Endothelial cell of umbilical vein (primary cell): Measurements from ENCODE around the gene LIN28B. TPM values are rescaled to one million over a fixed set of nuclear protein-coding genes. Genes with fewer than 3 reads are reported as not detected.

Experiments
- BruUV-seq: library from RNA; stranded (reverse); fragments of 400-500 nt; replicated peaks from 2 replicates; lab custom pipeline; 2021; lab: Mats Ljungman, UMichigan
- CTCF ChIA-PET: fragments of 300-600, 350-600 bp; sonication (Branson Sonifier 250); formaldehyde crosslinking; loops from one replicate; lab custom pipeline; 2021; ENCODE audit warnings: antibody characterized with exemption, inconsistent platforms; lab: Charles Lee
- POLR2A ChIA-PET: fragments of 300-600, 350-600 bp; sonication (Branson Sonifier 250); formaldehyde crosslinking; loops from one replicate; lab custom pipeline; 2021; ENCODE audit warnings: antibody characterized with exemption, inconsistent platforms; lab: Charles Lee
- DNase-seq: peaks from one replicate; pipeline ENCODE4 v3.0.0-alpha.2; 2011; ENCODE audit warnings: low read depth, low spot score
- FAIRE-seq: peaks from 2 replicates; lab custom pipeline; 2011; peaks lifted over from hg19 to GRCh38; lab: Jason Lieb, UNC
- H2AFZ ChIP-seq: 2 replicates; pipeline ENCODE4 v1.6.0; 2012; ENCODE audit warnings: low read depth, low read length, control low read depth, inconsistent platforms
- H3K27ac ChIP-seq: 2 replicates; pipeline ENCODE4 v1.5.1; 2011; ENCODE audit warnings: low read depth, mild to moderate bottlenecking, control low read depth, low read length, moderate library complexity; ENCODE audit not compliant: insufficient read depth
- H3K27me3 ChIP-seq, 2 experiments: 2 replicates each; pipeline versions ENCODE4 v1.6.0 to v1.6.1; 2011; ENCODE audit warnings: low read length in 2 of 2, mixed read lengths in 1 of 2; ENCODE audit not compliant: control insufficient read depth in 2 of 2, insufficient read depth in 2 of 2
- H3K36me3 ChIP-seq, 2 experiments: 2 replicates in 1 of 2; 3 replicates in 1 of 2; pipeline ENCODE4 v1.5.1; 2011; ENCODE audit warnings: low read length in 2 of 2, mild to moderate bottlenecking in 1 of 2, moderate library complexity in 1 of 2; ENCODE audit not compliant: control insufficient read depth in 2 of 2, insufficient read depth in 2 of 2; ENCODE audit errors: extremely low read depth in 1 of 2
- H3K4me1 ChIP-seq: 3 replicates; pipeline ENCODE4 v1.5.1; 2011; ENCODE audit warnings: mild to moderate bottlenecking, low read length; ENCODE audit not compliant: control insufficient read depth, insufficient read depth; ENCODE audit errors: extremely low read depth
- H3K4me2 ChIP-seq: 2 replicates; pipeline ENCODE4 v1.6.1; 2011; ENCODE audit warnings: low read length, control low read depth, mixed read lengths; ENCODE audit not compliant: insufficient read depth
- H3K4me3 ChIP-seq, 3 experiments: fragments of 200-600 bp in 1 of 3; sonication (generic), shearing (Covaris generic) in 1 of 3; replicated peaks in 1 of 3; 2 replicates each; pipeline ENCODE4 v1.5.1; 2011 to 2016; ENCODE audit warnings: control low read depth in 3 of 3, low read length in 3 of 3, mild to moderate bottlenecking in 2 of 3, inconsistent platforms in 1 of 3, low read depth in 1 of 3, moderate library complexity in 1 of 3; ENCODE audit not compliant: insufficient read depth in 1 of 3
- H3K79me2 ChIP-seq: 2 replicates; pipeline ENCODE4 v1.6.0; 2012; ENCODE audit warnings: low read length, inconsistent platforms; ENCODE audit not compliant: control insufficient read depth, insufficient read depth
- H3K9ac ChIP-seq: replicated peaks from 2 replicates; pipeline ENCODE3; 2011; ENCODE audit warnings: low read length, control low read depth; ENCODE audit not compliant: insufficient read depth; ENCODE audit errors: extremely low read depth
- H3K9me1 ChIP-seq: replicated peaks from 3 replicates; pipeline ENCODE4 v1.6.0; 2011; ENCODE audit warnings: mild to moderate bottlenecking, low read length; ENCODE audit not compliant: control insufficient read depth, insufficient read depth; ENCODE audit errors: extremely low read depth
- H3K9me3 ChIP-seq: replicated peaks from 2 replicates; pipeline ENCODE4 v1.5.1; 2012; ENCODE audit warnings: low read length, inconsistent platforms; ENCODE audit not compliant: control insufficient read depth, insufficient read depth
- H4K20me1 ChIP-seq: replicated peaks from 2 replicates; pipeline ENCODE3; 2011; ENCODE audit warnings: mild to moderate bottlenecking, low read length; ENCODE audit not compliant: control insufficient read depth, insufficient read depth; ENCODE audit errors: extremely low read depth
- CTCF ChIP-seq, 2 donors: IDR thresholded peaks; 1 replicate in 1 of 2; 2 replicates in 1 of 2; pipeline ENCODE4 v1.5.1; 2011; ENCODE audit warnings: low read length in 2 of 2, mild to moderate bottlenecking in 2 of 2, moderate library complexity in 2 of 2, control low read depth in 1 of 2, inconsistent platforms in 1 of 2, low read depth in 1 of 2; ENCODE audit not compliant: insufficient read depth in 1 of 2; ENCODE audit errors: extremely low read depth in 1 of 2
- EZH2 ChIP-seq: IDR thresholded peaks from 2 replicates; pipeline ENCODE4 v1.6.1; 2012; ENCODE audit warnings: borderline replicate concordance, low read depth, mild to moderate bottlenecking, moderate library complexity, low read length, inconsistent platforms; ENCODE audit not compliant: severe bottlenecking
- FOS ChIP-seq: IDR thresholded peaks from 2 replicates; pipeline ENCODE4 v1.6.1; 2011; ENCODE audit warnings: mild to moderate bottlenecking, low read length, moderate library complexity, borderline replicate concordance; ENCODE audit not compliant: insufficient read depth
- GATA2 ChIP-seq: IDR thresholded peaks from 2 replicates; pipeline ENCODE4 v1.7.0; 2011; ENCODE audit warnings: low read depth, mild to moderate bottlenecking, moderate library complexity, mixed read lengths, low read length; ENCODE audit not compliant: insufficient read length, insufficient read depth
- JUN ChIP-seq: IDR thresholded peaks from 2 replicates; pipeline ENCODE4 v1.6.1; 2011; ENCODE audit warnings: borderline replicate concordance, low read depth; ENCODE audit not compliant: insufficient read length, insufficient read depth
- MAX ChIP-seq: IDR thresholded peaks from 2 replicates; pipeline ENCODE4 v1.6.1; 2011; ENCODE audit not compliant: insufficient read depth, insufficient read length
- MYC ChIP-seq: IDR thresholded peaks from one replicate; pipeline ENCODE4 v1.6.1; 2011; ENCODE audit warnings: mild to moderate bottlenecking, low read depth, low read length
- POLR2A ChIP-seq: IDR thresholded peaks from 2 replicates; pipeline ENCODE4 v1.6.1; 2012; ENCODE audit warnings: low read depth, mild to moderate bottlenecking, control low read depth, low read length
- POLR2AphosphoS5 ChIP-seq: IDR thresholded peaks from 2 replicates; pipeline ENCODE4 v1.6.1; 2012; ENCODE audit warnings: low read depth, mild to moderate bottlenecking, control low read depth, low read length, moderate library complexity; ENCODE audit not compliant: insufficient read depth
- dilution Hi-C: fragments of 300-500 bp; cut with MboI; formaldehyde crosslinking; loops from one replicate; pipeline ENCODE4 v1.15.0; 2019; ENCODE audit warnings: low sequenced_read_pairs; ENCODE audit not compliant: extremely low pct_ligation_motif_present
- intact Hi-C: fragments of 100-400 bp; cut with micrococcal nuclease; formaldehyde crosslinking; loops from one replicate; pipeline ENCODE4 v1.10.0; 2022
- polyA plus RNA-seq, 4 experiments: library from polyadenylated mRNA; depleted of rRNA in 3 of 4; stranded (reverse) in 3 of 4; unstranded in 1 of 4; fragments of >200 nt; gene quantifications; 2 replicates each; pipeline versions ENCODE4 v1.2.1 to v1.2.3, GENCODE V29; 2011 to 2012; ENCODE audit warnings: missing spikeins in 1 of 4
- total RNA-seq: library from RNA; stranded (reverse); gene quantifications from 2 replicates; pipeline ENCODE4 v1.2.3, GENCODE V29; 2021

LIN28B gene
- total and polyA plus RNA-seq, 2 donors (not counting 3 experiments of a cell fraction or from before 2014, with no cell fraction given), result not detected

GRCh38 chr6:105066233-105066632 lies 109.3 kb downstream of the LIN28B start:
- FAIRE-seq, result no peak
- H3K36me3 ChIP-seq, result no peaks in the 10 kb centered on the region
- no peak overlapping the region for H3K4me3 ChIP-seq
- TF ChIP-seq CTCF (IDR thresholded peaks at IDR 0.05; ENCODE audit: extremely low read depth in 1 of 2, insufficient read depth in 1 of 2, low read depth in 1 of 2, low read length in 2 of 2), result no peak
- TF ChIP-seq MYC, result no peak
- TF ChIP-seq GATA2, result no peak
- no peak for TF ChIP-seq EZH2
- TF ChIP-seq JUN, result no peak
- no peak for TF ChIP-seq FOS
- TF ChIP-seq POLR2A, result no peak
- no peak for TF ChIP-seq POLR2AphosphoS5
- TF ChIP-seq MAX, result no peak
- no peak overlapping the region for H3K9ac ChIP-seq
- no peaks in the 10 kb centered on the region for H3K9me3 ChIP-seq
- H3K9me1 ChIP-seq, result no peaks in the 10 kb centered on the region
- no TSS peak for BruUV-seq
- H4K20me1 ChIP-seq, result no peaks in the 10 kb centered on the region
- ChIA-PET POLR2A (no interaction called here), CTCF (interaction anchor here (3.1 kb wide), 1 partner anchor 12 kb away, joined by 16 read pairs; no protein-coding TSS in a partner anchor)
- H3K4me2 ChIP-seq, result no peak overlapping the region
- intact Hi-C loops, result no loop called here
- no peak overlapping the region for H2AFZ ChIP-seq
- H3K4me1 ChIP-seq, result no peaks in the 10 kb centered on the region
- no peaks in the 10 kb centered on the region for H3K79me2 ChIP-seq
- no peak for DNase-seq
- H3K27ac ChIP-seq, result no peak overlapping the region
- dilution Hi-C loops, result no loop called here
- H3K27me3 ChIP-seq, result no peaks in the 10 kb centered on the region
